ENCODE data around the gene MIA2. TPM values are rescaled to one million over a fixed set of nuclear protein-coding genes. Genes with fewer than 3 reads are reported as not detected.

Gene MIA2
- total and polyA plus RNA-seq, 2 donors = 22.9 to 41.2 TPM

DNA sequence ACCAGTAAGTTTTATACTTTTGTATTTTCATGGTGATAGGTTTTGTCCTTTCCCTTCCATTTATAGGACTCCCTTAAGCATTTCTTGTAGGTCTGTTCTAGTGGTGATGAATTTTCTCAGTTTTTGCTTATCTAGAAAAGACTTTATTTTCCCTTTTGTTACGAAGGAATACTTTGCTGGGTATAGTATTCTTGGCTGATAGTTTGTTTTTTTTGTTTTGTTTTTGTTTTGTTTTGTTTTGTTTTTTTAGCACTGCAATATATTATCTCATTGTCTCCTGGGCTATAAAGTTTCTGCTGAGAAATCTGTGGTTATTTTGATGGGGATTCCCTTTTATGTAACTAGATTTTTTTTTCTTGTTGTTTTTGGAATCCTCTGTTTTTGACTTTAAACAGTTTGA lies 130.8 kb downstream of the MIA2 start:
- DNase-seq (ENCODE audit: low read depth in 6 of 9, low spot score in 9 of 9) = no peak
- Histone ChIP-seq H3K9me3 (ENCODE audit: control insufficient read depth in 2 of 2, insufficient read depth in 1 of 2, low read length in 1 of 2) (no peaks in the 10 kb centered on the region), H3K36me3 (ENCODE audit: control insufficient read depth in 2 of 2, insufficient read depth in 2 of 2, low read length in 1 of 2) (peaks cover 0 to 4% of the 10 kb centered on the region in 2 donors), H3K4me3 (ENCODE audit: low read length in 2 of 2) (no peak overlapping the region), H3K27me3 (ENCODE audit: control insufficient read depth in 2 of 2, insufficient read depth in 1 of 2, low read length in 1 of 2) (no peaks in the 10 kb centered on the region), H3K4me1 (ENCODE audit: control insufficient read depth in 2 of 2, insufficient read depth in 2 of 2, low read length in 2 of 2) (peaks cover 0 to 3% of the 10 kb centered on the region in 2 donors), H3K27ac (ENCODE audit: low read depth in 1 of 2, low read length in 1 of 2) (no peak overlapping the region)
- 100% methylated on average over 1 of the region's 1 CpG for WGBS

DNA sequence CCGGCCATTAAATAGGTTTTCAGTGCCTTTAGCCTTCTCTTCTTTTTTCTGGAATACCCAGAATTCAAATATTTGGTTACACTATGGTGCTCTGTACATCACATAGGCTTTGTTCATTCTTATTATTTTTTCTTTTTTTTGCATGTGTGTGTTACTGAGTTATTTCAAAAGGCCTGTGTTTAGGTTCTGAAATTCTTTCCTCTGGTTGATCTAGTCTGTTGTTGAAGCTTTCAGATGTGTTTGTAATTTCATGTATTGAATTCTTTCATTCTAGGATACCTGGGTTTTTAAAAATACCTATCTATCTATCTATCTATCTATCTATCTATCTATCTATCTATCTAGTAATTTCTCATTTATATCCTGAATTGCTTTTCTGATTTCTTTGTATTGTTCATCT lies 131.6 kb downstream of the MIA2 start:
- Histone ChIP-seq H3K4me1 (ENCODE audit: control insufficient read depth in 2 of 2, insufficient read depth in 2 of 2, low read length in 2 of 2) (peaks cover 0 to 3% of the 10 kb centered on the region in 2 donors), H3K36me3 (ENCODE audit: control insufficient read depth in 2 of 2, insufficient read depth in 2 of 2, low read length in 1 of 2) (peaks cover 0 to 7% of the 10 kb centered on the region in 2 donors), H3K27me3 (ENCODE audit: control insufficient read depth in 2 of 2, insufficient read depth in 1 of 2, low read length in 1 of 2) (no peaks in the 10 kb centered on the region), H3K27ac (ENCODE audit: low read depth in 1 of 2, low read length in 1 of 2) (no peak overlapping the region), H3K9me3 (ENCODE audit: control insufficient read depth in 2 of 2, insufficient read depth in 1 of 2, low read length in 1 of 2) (no peaks in the 10 kb centered on the region), H3K4me3 (ENCODE audit: low read length in 2 of 2) (no peak overlapping the region)
- WGBS = 98% methylated on average over 1 of the region's 1 CpG
- DNase-seq (ENCODE audit: low read depth in 6 of 9, low spot score in 9 of 9) = no peak

DNA sequence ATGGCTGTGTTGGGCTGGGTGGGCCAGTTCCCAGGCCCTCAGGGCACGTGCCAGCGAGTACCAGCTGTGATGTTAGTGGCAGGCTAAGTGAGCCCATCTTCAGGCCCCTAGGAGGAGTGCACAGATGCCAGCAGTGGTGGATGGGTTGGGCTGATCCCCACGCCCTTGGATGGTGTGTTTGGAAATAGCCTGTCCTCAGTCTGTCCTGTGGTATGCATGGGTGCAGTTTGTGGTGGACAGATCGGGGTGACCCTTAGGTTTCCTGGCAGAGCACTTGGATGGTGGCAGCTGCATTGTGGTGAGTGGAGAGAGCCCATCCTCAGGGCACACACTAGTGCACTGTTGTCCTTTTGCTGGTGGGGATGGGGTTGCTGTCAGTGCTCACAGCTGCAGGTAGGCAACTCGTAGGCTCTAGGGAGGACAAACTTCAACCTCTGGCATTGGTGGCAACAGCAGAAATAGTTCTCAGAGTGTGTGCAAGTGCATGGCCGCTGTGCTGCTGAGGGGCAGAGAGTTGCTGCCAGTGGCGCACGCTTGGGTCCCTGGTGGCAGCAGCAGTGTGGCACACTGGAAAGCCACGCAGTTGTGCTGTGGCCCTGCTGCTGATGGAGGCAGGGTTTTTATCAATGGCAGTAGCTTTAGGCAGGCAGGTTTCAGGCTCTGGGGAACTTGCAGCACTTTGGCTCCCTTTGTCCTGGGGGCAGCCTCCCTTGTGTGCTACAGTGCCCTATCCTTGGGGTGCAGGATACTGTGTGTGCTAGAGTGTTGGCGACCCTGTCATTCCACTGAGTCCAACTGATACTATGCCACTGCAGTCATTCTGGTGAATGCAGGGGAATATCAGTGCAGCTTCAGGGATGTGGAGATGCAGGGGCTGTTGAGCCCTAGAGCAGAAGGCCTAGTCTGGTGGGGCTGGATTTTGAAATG lies 133.0 kb downstream of the MIA2 start:
- Histone ChIP-seq H3K9me3 (ENCODE audit: control insufficient read depth in 2 of 2, insufficient read depth in 1 of 2, low read length in 1 of 2) (no peaks in the 10 kb centered on the region), H3K36me3 (ENCODE audit: control insufficient read depth in 2 of 2, insufficient read depth in 2 of 2, low read length in 1 of 2) (peaks cover 0 to 10% of the 10 kb centered on the region in 2 donors), H3K4me1 (ENCODE audit: control insufficient read depth in 2 of 2, insufficient read depth in 2 of 2, low read length in 2 of 2) (peaks cover 0 to 3% of the 10 kb centered on the region in 2 donors), H3K27me3 (ENCODE audit: control insufficient read depth in 2 of 2, insufficient read depth in 1 of 2, low read length in 1 of 2) (no peaks in the 10 kb centered on the region), H3K4me3 (ENCODE audit: low read length in 2 of 2) (no peak overlapping the region), H3K27ac (ENCODE audit: low read depth in 1 of 2, low read length in 1 of 2) (no peak overlapping the region)
- 99% methylated on average over 10 of the region's 10 CpGs for WGBS
- DNase-seq (ENCODE audit: low read depth in 6 of 9, low spot score in 9 of 9) = no peak

DNA sequence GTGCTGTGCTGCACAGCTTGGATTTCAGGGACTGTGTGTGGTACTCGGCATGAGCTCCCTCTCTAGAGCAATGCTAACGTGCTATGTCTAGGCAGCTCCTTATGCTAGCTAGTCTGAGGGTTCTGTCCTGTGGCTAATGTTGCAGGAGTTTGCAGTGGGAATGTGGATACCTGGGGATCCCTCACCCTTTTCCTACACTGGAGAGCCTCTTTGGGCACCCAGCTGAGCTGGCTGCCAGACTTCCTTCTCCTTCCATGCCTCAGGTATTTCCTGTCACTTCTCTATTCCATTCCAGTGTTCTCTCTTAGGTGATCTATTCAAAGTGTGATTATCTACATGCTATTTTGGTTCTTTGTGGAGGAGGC lies 133.7 kb downstream of the MIA2 start:
- Histone ChIP-seq H3K27ac (ENCODE audit: low read depth in 1 of 2, low read length in 1 of 2) (no peak overlapping the region), H3K36me3 (ENCODE audit: control insufficient read depth in 2 of 2, insufficient read depth in 2 of 2, low read length in 1 of 2) (peaks cover 0 to 10% of the 10 kb centered on the region in 2 donors), H3K4me3 (ENCODE audit: low read length in 2 of 2) (no peak overlapping the region), H3K27me3 (ENCODE audit: control insufficient read depth in 2 of 2, insufficient read depth in 1 of 2, low read length in 1 of 2) (no peaks in the 10 kb centered on the region), H3K4me1 (ENCODE audit: control insufficient read depth in 2 of 2, insufficient read depth in 2 of 2, low read length in 2 of 2) (peaks cover 0 to 3% of the 10 kb centered on the region in 2 donors), H3K9me3 (ENCODE audit: control insufficient read depth in 2 of 2, insufficient read depth in 1 of 2, low read length in 1 of 2) (no peaks in the 10 kb centered on the region)
- WGBS = 98% methylated on average over 2 of the region's 2 CpGs
- no peak for DNase-seq (ENCODE audit: low read depth in 6 of 9, low spot score in 9 of 9)

DNA sequence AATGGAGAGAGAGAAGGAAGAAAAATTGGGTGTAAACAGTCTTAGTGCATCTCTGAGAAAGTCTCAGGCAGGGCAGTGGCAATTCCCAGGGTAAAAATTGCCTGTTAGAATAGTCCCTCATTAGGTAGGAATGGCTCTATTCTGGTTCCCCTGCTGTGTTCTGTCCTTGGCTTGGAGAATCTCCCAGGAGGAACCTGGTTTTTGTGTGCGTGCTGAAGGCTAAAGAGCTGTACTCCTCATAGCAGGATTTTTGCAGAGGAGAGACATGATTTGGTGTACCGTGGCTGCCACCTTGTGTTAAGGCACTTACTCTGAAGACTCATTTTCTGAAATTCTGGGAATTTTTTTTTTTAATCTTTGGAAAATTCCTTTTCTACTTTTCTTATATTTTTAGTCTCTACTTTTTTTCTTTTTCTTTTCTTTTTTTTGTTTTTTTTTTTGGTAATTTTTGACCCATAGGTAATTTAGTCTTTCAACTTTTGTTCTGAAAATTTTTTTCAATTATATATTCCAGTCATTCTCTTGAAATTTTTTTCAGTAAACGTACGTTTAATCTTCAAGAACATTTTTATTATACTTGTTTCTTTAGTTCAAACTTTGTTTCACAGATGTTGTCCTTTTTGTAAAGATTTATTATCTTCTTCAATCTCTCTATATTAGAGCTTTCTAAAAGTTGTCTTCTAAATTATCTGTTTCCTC lies 134.7 kb downstream of the MIA2 start:
- Histone ChIP-seq H3K4me3 (ENCODE audit: low read length in 2 of 2) (no peak overlapping the region), H3K9me3 (ENCODE audit: control insufficient read depth in 2 of 2, insufficient read depth in 1 of 2, low read length in 1 of 2) (no peaks in the 10 kb centered on the region), H3K4me1 (ENCODE audit: control insufficient read depth in 2 of 2, insufficient read depth in 2 of 2, low read length in 2 of 2) (peaks cover 0 to 3% of the 10 kb centered on the region in 2 donors), H3K36me3 (ENCODE audit: control insufficient read depth in 2 of 2, insufficient read depth in 2 of 2, low read length in 1 of 2) (peaks cover 0 to 10% of the 10 kb centered on the region in 2 donors), H3K27me3 (ENCODE audit: control insufficient read depth in 2 of 2, insufficient read depth in 1 of 2, low read length in 1 of 2) (no peaks in the 10 kb centered on the region), H3K27ac (ENCODE audit: low read depth in 1 of 2, low read length in 1 of 2) (no peak overlapping the region)
- WGBS = 83% methylated on average over 4 of the region's 4 CpGs
- peak in 5 of 9 donors; percentile 13 to 58 (median 32) for DNase-seq (ENCODE audit: low read depth in 6 of 9, low spot score in 9 of 9)

DNA sequence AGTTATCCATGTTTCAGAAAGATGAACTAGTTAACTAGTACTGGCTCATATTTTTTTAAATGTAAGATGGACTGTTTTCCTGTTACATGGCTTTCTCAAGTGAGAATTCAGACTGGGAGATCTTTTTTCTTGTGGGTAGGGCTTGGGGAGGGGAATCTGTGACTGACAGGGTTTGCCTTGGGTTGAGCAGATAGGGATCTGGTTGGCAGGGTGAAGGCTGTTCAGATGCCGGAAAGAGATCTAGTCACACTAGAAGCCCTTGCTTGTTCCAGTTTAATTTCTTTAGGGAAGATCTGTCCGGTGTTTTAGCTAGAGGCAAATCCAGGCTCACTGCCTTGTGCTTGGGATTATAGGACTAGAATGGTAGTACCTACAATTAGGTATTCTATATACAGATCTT lies 135.3 kb downstream of the MIA2 start:
- peaks cover 0 to 3% of the 10 kb centered on the region in 2 donors for H3K4me1 ChIP-seq (ENCODE audit: control insufficient read depth in 2 of 2, insufficient read depth in 2 of 2, low read length in 2 of 2)
- no peak overlapping the region for H3K27ac ChIP-seq (ENCODE audit: low read depth in 1 of 2, low read length in 1 of 2)
- no peak for DNase-seq (ENCODE audit: low read depth in 6 of 9, low spot score in 9 of 9)
- H3K27me3 ChIP-seq (ENCODE audit: control insufficient read depth in 2 of 2, insufficient read depth in 1 of 2, low read length in 1 of 2) = no peaks in the 10 kb centered on the region
- no peak overlapping the region for H3K4me3 ChIP-seq (ENCODE audit: low read length in 2 of 2)
- peaks cover 0 to 10% of the 10 kb centered on the region in 2 donors for H3K36me3 ChIP-seq (ENCODE audit: control insufficient read depth in 2 of 2, insufficient read depth in 2 of 2, low read length in 1 of 2)
- WGBS = 80% methylated on average over 2 of the region's 2 CpGs
- no peaks in the 10 kb centered on the region for H3K9me3 ChIP-seq (ENCODE audit: control insufficient read depth in 2 of 2, insufficient read depth in 1 of 2, low read length in 1 of 2)

DNA sequence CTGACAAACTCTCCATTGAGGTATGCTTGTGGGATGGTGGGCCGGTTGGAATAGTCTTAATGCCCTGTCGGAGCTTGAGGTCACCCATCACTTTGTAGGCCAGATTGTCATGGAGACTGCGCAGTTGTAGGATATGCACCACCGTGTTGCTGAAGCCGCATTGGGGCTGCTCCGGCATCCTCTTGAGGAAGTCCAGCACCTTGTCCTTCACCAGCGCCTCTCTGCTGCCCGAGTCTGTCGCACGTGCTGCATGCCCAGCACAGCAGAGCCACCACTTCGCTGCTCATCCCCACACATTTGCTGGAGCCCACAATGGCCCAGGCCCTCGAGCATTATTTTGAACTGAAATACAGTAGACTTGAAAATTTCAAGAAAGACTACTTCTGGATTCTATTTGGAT lies 136.7 kb downstream of the MIA2 start:
- H3K27me3 ChIP-seq (ENCODE audit: control insufficient read depth in 2 of 2, insufficient read depth in 1 of 2, low read length in 1 of 2) = no peaks in the 10 kb centered on the region
- no peak overlapping the region for H3K4me3 ChIP-seq (ENCODE audit: low read length in 2 of 2)
- H3K4me1 ChIP-seq (ENCODE audit: control insufficient read depth in 2 of 2, insufficient read depth in 2 of 2, low read length in 2 of 2) = peaks cover 0 to 3% of the 10 kb centered on the region in 2 donors
- no peaks in the 10 kb centered on the region for H3K9me3 ChIP-seq (ENCODE audit: control insufficient read depth in 2 of 2, insufficient read depth in 1 of 2, low read length in 1 of 2)
- WGBS = 98% methylated on average over 12 of the region's 12 CpGs
- no peak for DNase-seq (ENCODE audit: low read depth in 6 of 9, low spot score in 9 of 9)
- H3K36me3 ChIP-seq (ENCODE audit: control insufficient read depth in 2 of 2, insufficient read depth in 2 of 2, low read length in 1 of 2) = peaks cover 0 to 10% of the 10 kb centered on the region in 2 donors
- H3K27ac ChIP-seq (ENCODE audit: low read depth in 1 of 2, low read length in 1 of 2) = no peak overlapping the region

DNA sequence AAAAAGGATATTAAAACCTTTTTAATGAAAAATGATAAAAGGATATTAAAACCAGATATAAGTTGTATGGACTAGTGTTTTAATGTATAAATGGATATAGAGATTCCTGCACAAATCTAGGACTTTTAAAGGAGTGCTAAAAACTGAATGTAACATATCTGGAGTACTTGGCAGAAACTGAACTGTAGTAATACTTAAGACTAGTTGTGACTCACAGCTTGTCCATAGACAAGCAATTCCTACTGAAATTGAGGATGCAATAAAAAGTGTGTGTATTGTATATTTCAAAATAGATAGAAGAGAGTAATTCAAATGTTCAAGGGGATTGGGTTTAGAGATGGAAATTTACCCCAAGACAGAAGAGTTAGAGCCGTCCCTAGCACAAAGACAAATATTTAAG lies 138.9 kb downstream of the MIA2 start:
- Histone ChIP-seq H3K27me3 (ENCODE audit: control insufficient read depth in 2 of 2, insufficient read depth in 1 of 2, low read length in 1 of 2) (no peaks in the 10 kb centered on the region), H3K27ac (ENCODE audit: low read depth in 1 of 2, low read length in 1 of 2) (no peak overlapping the region), H3K9me3 (ENCODE audit: control insufficient read depth in 2 of 2, insufficient read depth in 1 of 2, low read length in 1 of 2) (no peaks in the 10 kb centered on the region), H3K4me3 (ENCODE audit: low read length in 2 of 2) (no peak overlapping the region), H3K36me3 (ENCODE audit: control insufficient read depth in 2 of 2, insufficient read depth in 2 of 2, low read length in 1 of 2) (peaks cover 0 to 7% of the 10 kb centered on the region in 2 donors), H3K4me1 (ENCODE audit: control insufficient read depth in 2 of 2, insufficient read depth in 2 of 2, low read length in 2 of 2) (peaks cover 3% of the 10 kb centered on the region in 2 donors)
- WGBS = 98% methylated on average over 1 of the region's 1 CpG
- DNase-seq (ENCODE audit: low read depth in 6 of 9, low spot score in 9 of 9) = no peak

DNA sequence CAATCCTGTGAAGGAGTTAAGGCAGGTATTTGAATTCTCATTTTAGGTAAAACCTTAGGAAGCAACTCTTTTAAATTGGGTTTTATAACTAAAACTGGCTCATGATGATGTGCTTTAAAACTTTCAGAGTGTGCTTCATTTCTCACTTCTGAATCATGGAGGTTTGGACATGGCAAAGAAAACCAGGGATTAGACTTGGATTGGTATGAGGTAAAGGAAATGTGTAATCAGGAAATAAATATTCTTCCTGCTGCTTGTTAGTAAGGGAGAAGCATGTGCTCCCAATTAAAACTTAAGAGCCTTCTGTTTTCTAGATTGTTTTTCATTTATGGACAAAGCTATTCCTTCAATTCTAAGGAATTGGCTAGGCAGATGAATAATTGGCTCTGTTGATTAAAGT lies 141.1 kb downstream of the MIA2 start:
- Histone ChIP-seq H3K9me3 (ENCODE audit: control insufficient read depth in 2 of 2, insufficient read depth in 1 of 2, low read length in 1 of 2) (no peaks in the 10 kb centered on the region), H3K36me3 (ENCODE audit: control insufficient read depth in 2 of 2, insufficient read depth in 2 of 2, low read length in 1 of 2) (peaks cover 0 to 7% of the 10 kb centered on the region in 2 donors), H3K4me3 (ENCODE audit: low read length in 2 of 2) (no peak overlapping the region), H3K4me1 (ENCODE audit: control insufficient read depth in 2 of 2, insufficient read depth in 2 of 2, low read length in 2 of 2) (peaks cover 0 to 3% of the 10 kb centered on the region in 2 donors), H3K27ac (ENCODE audit: low read depth in 1 of 2, low read length in 1 of 2) (no peak overlapping the region), H3K27me3 (ENCODE audit: control insufficient read depth in 2 of 2, insufficient read depth in 1 of 2, low read length in 1 of 2) (no peaks in the 10 kb centered on the region)
- no peak for DNase-seq (ENCODE audit: low read depth in 6 of 9, low spot score in 9 of 9)

Data from thymus (tissue), 11 donors.